ENCODE results near the gene LCN15.

GRCh38 chr9:136807281-136808074, 43.2 kb upstream of the LCN15 start, which contains the start of gene RABL6:
- TF ChIP-seq CTCF (IDR thresholded peaks at IDR 0.05; ENCODE audit: insufficient read depth, low read length, poor library complexity, severe bottlenecking) (no peak), EZH2phosphoT487 (conservative IDR thresholded peaks at IDR 0.05; ENCODE audit: low read length) (no peak)
